ENCODE data around the gene SLC24A2.

DNA sequence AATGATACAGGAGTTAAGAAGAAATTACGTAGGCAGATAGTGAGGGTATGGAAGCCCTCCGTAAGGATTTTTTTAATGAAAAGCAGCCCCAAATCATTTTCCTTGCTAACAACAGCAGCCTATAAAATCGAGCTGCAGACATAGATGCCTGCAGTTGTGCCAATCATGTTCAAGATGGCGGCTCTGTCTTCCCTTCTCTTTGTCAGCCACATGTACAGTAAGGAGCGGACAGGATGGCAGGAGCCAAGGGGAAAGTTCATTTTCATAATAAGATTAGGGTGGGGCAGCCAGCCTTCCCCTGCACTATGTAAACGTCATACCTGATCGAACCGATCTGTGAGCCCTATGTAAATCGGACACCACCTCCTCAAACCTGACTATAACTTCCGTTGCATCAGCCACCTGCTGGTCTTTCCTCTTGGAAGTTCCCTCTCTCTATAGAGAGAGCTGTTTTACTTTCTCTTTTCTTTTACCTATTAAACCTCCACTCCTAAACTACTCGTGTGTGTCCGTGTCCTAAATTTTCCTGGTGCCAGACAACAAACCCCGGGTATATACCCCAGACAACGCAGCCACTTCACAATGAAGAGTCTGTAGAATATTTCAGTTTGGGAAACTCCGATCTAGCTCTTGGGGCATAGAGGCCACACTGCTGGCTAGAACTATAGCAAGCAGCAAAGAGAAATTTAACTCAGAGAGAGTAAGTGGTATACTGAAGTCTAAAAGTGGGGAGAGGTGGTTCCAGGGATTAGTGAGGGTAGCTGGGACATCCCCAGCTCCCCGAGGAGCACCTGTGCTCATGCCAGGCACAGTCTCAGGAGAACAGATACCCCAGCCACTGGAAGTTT is 20.8 kb upstream of the SLC24A2 start:
- no peak for TF ChIP-seq CTCF (IDR thresholded peaks at IDR 0.05)
- TF ChIP-seq POLR2A (IDR thresholded peaks at IDR 0.05): no peak
- TF ChIP-seq EP300 (IDR thresholded peaks at IDR 0.05): no peak

Data from tibial nerve (tissue), 4 donors.